Neural cell (in vitro differentiated cells): Measurements from ENCODE around the gene ANKMY1.

Experiments used
- EP300 ChIP-seq: fragments of 450-650 bp; conservative IDR thresholded peaks from 2 replicates; pipeline ENCODE4 v1.6.1; 2014; ENCODE audit warnings: antibody characterized with exemption, mild to moderate bottlenecking, moderate library complexity; ENCODE audit not compliant: poor library complexity, severe bottlenecking
- EZH2 ChIP-seq: fragments of 200-600, 300-800 bp; shearing (Covaris generic), sonication (generic); IDR thresholded peaks from 2 replicates; pipeline ENCODE4 v1.6.1; 2014; ENCODE audit warnings: antibody characterized with exemption, low read length, borderline replicate concordance, mild to moderate bottlenecking; ENCODE audit not compliant: insufficient read depth, poor library complexity, severe bottlenecking
- MXI1 ChIP-seq: fragments of 450-650 bp; conservative IDR thresholded peaks from 2 replicates; pipeline ENCODE4 v1.6.1; 2014; ENCODE audit warnings: antibody characterized with exemption, mild to moderate bottlenecking; ENCODE audit not compliant: poor library complexity, severe bottlenecking
- RAD21 ChIP-seq: fragments of 450-650 bp; conservative IDR thresholded peaks from 2 replicates; pipeline ENCODE4 v1.6.1; 2014; ENCODE audit warnings: antibody characterized with exemption, mild to moderate bottlenecking, moderate library complexity
- REST ChIP-seq: IDR thresholded peaks from 2 replicates; pipeline ENCODE4 v1.6.1; 2012; ENCODE audit warnings: borderline replicate concordance
- SMC3 ChIP-seq: fragments of 450-650 bp; conservative IDR thresholded peaks from 2 replicates; pipeline ENCODE4 v1.6.1; 2014; ENCODE audit warnings: antibody characterized with exemption, mild to moderate bottlenecking, moderate library complexity; ENCODE audit not compliant: poor library complexity
- TAF1 ChIP-seq: IDR thresholded peaks from 2 replicates; pipeline ENCODE4 v1.6.1; 2012; ENCODE audit warnings: low read depth
- TF ChIP-seq, protein P1 (sequence below): fragments of 450-650 bp; IDR thresholded peaks from 2 replicates; pipeline ENCODE4 v1.5.1; 2014; ENCODE audit warnings: antibody characterized with exemption, mild to moderate bottlenecking, moderate library complexity; ENCODE audit not compliant: poor library complexity, severe bottlenecking

DNA sequence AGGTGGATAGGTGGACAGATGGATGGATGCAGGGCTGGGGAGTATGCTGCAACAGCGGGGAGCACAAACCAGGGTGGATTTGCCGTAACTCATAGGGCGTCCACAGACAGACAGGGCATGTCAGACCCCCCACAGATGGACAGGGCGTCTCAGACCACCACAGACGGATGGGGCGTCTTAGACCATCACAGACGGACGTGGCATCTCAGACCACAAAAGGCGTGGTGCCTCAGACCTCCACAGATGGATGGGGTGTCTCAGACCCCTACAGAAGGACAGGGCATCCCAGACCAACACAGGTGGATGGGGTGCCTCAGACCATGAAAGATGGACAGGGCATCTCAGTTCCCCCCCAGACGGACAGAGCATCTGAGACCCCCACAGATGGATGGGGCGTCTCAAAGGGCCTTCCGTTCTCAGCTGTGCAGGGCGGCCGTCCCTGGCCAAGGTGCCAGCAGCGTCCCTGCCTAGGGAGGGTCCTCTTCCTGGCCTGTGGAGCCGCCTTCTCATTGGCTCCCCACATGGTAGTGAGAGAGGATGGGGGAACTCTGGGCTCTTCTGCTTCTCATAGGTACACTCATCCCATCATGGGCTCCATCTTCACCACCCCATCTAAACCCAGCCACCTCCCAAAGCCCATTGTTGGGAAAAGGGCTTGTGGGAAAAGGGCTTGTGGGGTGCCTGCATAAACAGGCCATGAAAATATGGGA lies 2.1 kb downstream of the ANKMY1 start:
- TF ChIP-seq EP300 (no peak), SMC3 (no peak), REST (no peak), TAF1 (no peak), EZH2 (no peak), RAD21 (no peak), MXI1 (no peak)
- TF ChIP-seq, protein P1, sequence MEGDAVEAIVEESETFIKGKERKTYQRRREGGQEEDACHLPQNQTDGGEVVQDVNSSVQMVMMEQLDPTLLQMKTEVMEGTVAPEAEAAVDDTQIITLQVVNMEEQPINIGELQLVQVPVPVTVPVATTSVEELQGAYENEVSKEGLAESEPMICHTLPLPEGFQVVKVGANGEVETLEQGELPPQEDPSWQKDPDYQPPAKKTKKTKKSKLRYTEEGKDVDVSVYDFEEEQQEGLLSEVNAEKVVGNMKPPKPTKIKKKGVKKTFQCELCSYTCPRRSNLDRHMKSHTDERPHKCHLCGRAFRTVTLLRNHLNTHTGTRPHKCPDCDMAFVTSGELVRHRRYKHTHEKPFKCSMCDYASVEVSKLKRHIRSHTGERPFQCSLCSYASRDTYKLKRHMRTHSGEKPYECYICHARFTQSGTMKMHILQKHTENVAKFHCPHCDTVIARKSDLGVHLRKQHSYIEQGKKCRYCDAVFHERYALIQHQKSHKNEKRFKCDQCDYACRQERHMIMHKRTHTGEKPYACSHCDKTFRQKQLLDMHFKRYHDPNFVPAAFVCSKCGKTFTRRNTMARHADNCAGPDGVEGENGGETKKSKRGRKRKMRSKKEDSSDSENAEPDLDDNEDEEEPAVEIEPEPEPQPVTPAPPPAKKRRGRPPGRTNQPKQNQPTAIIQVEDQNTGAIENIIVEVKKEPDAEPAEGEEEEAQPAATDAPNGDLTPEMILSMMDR: no peak
